HEK293T (cell line): ENCODE results near the gene WBP1L.
"Not testable (repeated sequence)": the region's sequence is repeated elsewhere in the genome, so short reads cannot be mapped to it uniquely, and the experiment has no call there.

Source experiments
- CTCF ChIA-PET: fragments of 350-600 bp; formaldehyde crosslinking; extraction: SDS; loops from one replicate; lab custom pipeline; 2021; ENCODE audit warnings: antibody characterized with exemption, inconsistent platforms; lab: Yijun Ruan, JAX
- POLR2A ChIA-PET: fragments of 350-600 bp; formaldehyde crosslinking; extraction: SDS; loops from one replicate; lab custom pipeline; 2020; ENCODE audit warnings: antibody characterized with exemption, inconsistent platforms; lab: Yijun Ruan, JAX
- DNase-seq: peaks from one replicate; pipeline ENCODE4 v3.0.0; 2012; ENCODE audit warnings: mixed read lengths; ENCODE audit errors: extremely low spot score
- ARNT ChIP-seq: fragments of 450-650 bp; IDR thresholded peaks from 2 replicates; pipeline ENCODE4 v1.6.1; 2017; ENCODE audit warnings: mild to moderate bottlenecking
- BHLHE40 ChIP-seq: fragments of 450-650 bp; IDR thresholded peaks from 2 replicates; pipeline ENCODE4 v1.6.1; 2016; ENCODE audit warnings: mild to moderate bottlenecking, moderate library complexity, borderline replicate concordance
- CTBP1 ChIP-seq: fragments of 450-650 bp; IDR thresholded peaks from 2 replicates; pipeline ENCODE4 v1.6.1; 2016; ENCODE audit warnings: borderline replicate concordance
- ELF4 ChIP-seq: fragments of 450-650 bp; IDR thresholded peaks from 2 replicates; pipeline ENCODE4 v1.6.1; 2017; ENCODE audit warnings: antibody characterized with exemption
- FOXA1 ChIP-seq: fragments of 450-650 bp; IDR thresholded peaks from 2 replicates; pipeline ENCODE4 v1.6.1; 2016; ENCODE audit warnings: mild to moderate bottlenecking
- FOXK2 ChIP-seq: fragments of 450-650 bp; IDR thresholded peaks from 2 replicates; pipeline ENCODE4 v1.6.1; 2016; ENCODE audit warnings: mild to moderate bottlenecking
- FOXM1 ChIP-seq: fragments of 450-650 bp; IDR thresholded peaks from 2 replicates; pipeline ENCODE4 v1.6.1; 2017; ENCODE audit warnings: mild to moderate bottlenecking, borderline replicate concordance
- HDGF ChIP-seq: fragments of 450-650 bp; IDR thresholded peaks from 2 replicates; pipeline ENCODE4 v1.6.1; 2017; ENCODE audit warnings: antibody characterized with exemption, borderline replicate concordance
- L3MBTL2 ChIP-seq: fragments of 450-650 bp; conservative IDR thresholded peaks from 2 replicates; pipeline ENCODE4 v1.6.1; 2016; ENCODE audit warnings: mild to moderate bottlenecking
- LEF1 ChIP-seq: fragments of 450-650 bp; IDR thresholded peaks from 2 replicates; pipeline ENCODE4 v1.6.1; 2017; ENCODE audit warnings: mild to moderate bottlenecking, borderline replicate concordance
- NFRKB ChIP-seq: fragments of 450-650 bp; IDR thresholded peaks from 2 replicates; pipeline ENCODE4 v1.6.1; 2016; ENCODE audit warnings: mild to moderate bottlenecking, moderate library complexity
- PKNOX1 ChIP-seq: fragments of 450-650 bp; IDR thresholded peaks from 2 replicates; pipeline ENCODE4 v1.6.1; 2016
- SP1 ChIP-seq: fragments of 450-650 bp; IDR thresholded peaks from 2 replicates; pipeline ENCODE4 v1.6.1; 2017
- SUZ12 ChIP-seq: fragments of 450-650 bp; IDR thresholded peaks from 2 replicates; pipeline ENCODE4 v1.6.1; 2016; ENCODE audit warnings: mild to moderate bottlenecking
- TARDBP ChIP-seq: fragments of 450-650 bp; IDR thresholded peaks from 2 replicates; pipeline ENCODE4 v1.6.1; 2016
- ZNF384 ChIP-seq: fragments of 450-650 bp; IDR thresholded peaks from 2 replicates; pipeline ENCODE4 v1.6.1; 2016

Gene WBP1L

GRCh38 chr10:102743588-102744373 is at the start of gene WBP1L:
Gene WBP1L (plus strand): TSS chr10:102743948. CDS start chr10:102744054, 106 bp downstream.
- POLR2A ChIA-PET, result interaction anchor here (0.5 to 1.4 kb wide), 5 partner anchors 12 to 125 kb away, joined by 3 read pairs; partner anchors contain the start of genes AS3MT and TRIM8
- DNase-seq, result peak; percentile 97
- CTCF ChIA-PET, result no interaction called here
- TF ChIP-seq LEF1 (no peak), ARNT (no peak), FOXK2 (no peak), TARDBP (no peak), SUZ12 (no peak), PKNOX1 (peak; percentile 100), NFRKB (no peak), ZNF384 (no peak), BHLHE40 (no peak), L3MBTL2 (peak; percentile 89), FOXM1 (no peak), ELF4 (peak; percentile 99)

GRCh38 chr10:102695401-102695800 is 48.3 kb upstream of the WBP1L start:
- POLR2A ChIA-PET, DNase-seq, CTCF ChIA-PET: not testable (repeated sequence)

GRCh38 chr10:102696736-102697135 is 47.0 kb upstream of the WBP1L start:
- ChIA-PET CTCF (interaction anchor here (0.6 kb wide), 1 partner anchor 196 kb away, joined by 3 read pairs; no protein-coding TSS in a partner anchor), POLR2A (no interaction called here)
- no peak for DNase-seq
- TF ChIP-seq SP1 (no peak), NFRKB (no peak), L3MBTL2 (no peak), CTBP1 (no peak), TARDBP (no peak), FOXM1 (no peak), LEF1 (no peak), FOXK2 (no peak), ARNT (no peak), BHLHE40 (no peak), ZNF384 (no peak), HDGF (no peak), ELF4 (no peak), FOXA1 (no peak), PKNOX1 (no peak), SUZ12 (no peak)

- POLR2A ChIA-PET, result no interaction called here
- TF ChIP-seq NFRKB (no peak), LEF1 (no peak), SP1 (no peak)
- DNase-seq, result no peak
- CTCF ChIA-PET, result no interaction called here
Measured at GRCh38 chr10:102698894-102699293, 44.9 kb upstream of the WBP1L start.

- no peak for TF ChIP-seq HDGF
- no peak for TF ChIP-seq CTBP1
- TF ChIP-seq L3MBTL2, result no peak
- TF ChIP-seq PKNOX1, result no peak
- TF ChIP-seq SP1, result no peak
- DNase-seq, result no peak
- CTCF ChIA-PET, result no interaction called here
- POLR2A ChIA-PET, result interaction anchor here (0.9 kb wide), 1 partner anchor 12 kb away, joined by 3 read pairs; the partner anchor contains the start of gene ARL3
Measured at GRCh38 chr10:102701272-102701671, 42.5 kb upstream of the WBP1L start.

- TF ChIP-seq ZNF384, result no peak
- no peak for TF ChIP-seq TARDBP
- no peak for TF ChIP-seq LEF1
- no peak for TF ChIP-seq CTBP1
- TF ChIP-seq PKNOX1, result no peak
- no peak for TF ChIP-seq HDGF
- TF ChIP-seq SUZ12, result no peak
- TF ChIP-seq FOXK2, result no peak
- CTCF ChIA-PET, result interaction anchor here (0.7 kb wide), 1 partner anchor 32 kb away, joined by 3 read pairs; no protein-coding TSS in a partner anchor
- no peak for DNase-seq
- POLR2A ChIA-PET, result interaction anchor here (0.9 kb wide), 1 partner anchor 12 kb away, joined by 3 read pairs; the partner anchor contains the start of gene ARL3
Measured at GRCh38 chr10:102701796-102702195, 42.0 kb upstream of the WBP1L start.
